Stimulated activated CD8-positive, alpha-beta memory T cell treated with anti-CD3 and anti-CD28 coated beads, Interleukin-2, amount 100 ng/mL, for 1 hour (primary cell): Measurements from ENCODE around the gene PLB1.

Experiments
- DNase-seq, 2 donors: peaks; one replicate each; pipeline ENCODE4 v3.0.0-alpha.2; 2020; ENCODE audit warnings: low read depth in 2 of 2

The PLB1 gene

GRCh38 chr2:28499282-28499681, 3.4 kb downstream of the PLB1 start:
- DNase-seq = no peak

GRCh38 chr2:28505361-28505760, 9.5 kb downstream of the PLB1 start:
- no peak for DNase-seq

- no peak for DNase-seq
These were observed 10.5 kb downstream of the PLB1 start for GRCh38 chr2:28506112-28506910.

- DNase-seq = peak in 1 of 2 donors; percentile 5
These were observed 12.2 kb downstream of the PLB1 start for GRCh38 chr2:28507796-28508764.

- no peak for DNase-seq
These were observed 13.5 kb downstream of the PLB1 start for GRCh38 chr2:28509361-28509760.

- no peak for DNase-seq
These were observed 14.3 kb downstream of the PLB1 start for GRCh38 chr2:28510184-28510583.

GRCh38 chr2:28511871-28512606, 16.2 kb downstream of the PLB1 start:
- no peak for DNase-seq

GRCh38 chr2:28512607-28512965, 16.7 kb downstream of the PLB1 start:
- no peak for DNase-seq

- DNase-seq = no peak
These were observed 17.2 kb downstream of the PLB1 start for GRCh38 chr2:28513097-28513496.

- no peak for DNase-seq
These were observed 19.4 kb downstream of the PLB1 start for GRCh38 chr2:28515176-28515751.

GRCh38 chr2:28516430-28516829, 20.6 kb downstream of the PLB1 start:
- DNase-seq = no peak

GRCh38 chr2:28516950-28517349, 21.1 kb downstream of the PLB1 start:
- DNase-seq = no peak

GRCh38 chr2:28521663-28522062, 25.8 kb downstream of the PLB1 start:
- DNase-seq = no peak

- no peak for DNase-seq
These were observed 26.6 kb downstream of the PLB1 start for GRCh38 chr2:28522481-28522880.

- no peak for DNase-seq
These were observed 28.0 kb downstream of the PLB1 start for GRCh38 chr2:28523902-28524301.

- no peak for DNase-seq
These were observed 29.6 kb downstream of the PLB1 start for GRCh38 chr2:28525481-28525880.

- no peak for DNase-seq
These were observed 30.8 kb downstream of the PLB1 start for GRCh38 chr2:28526527-28527132.

- no peak for DNase-seq
These were observed 31.3 kb downstream of the PLB1 start for GRCh38 chr2:28527196-28527595.

GRCh38 chr2:28528206-28528605, 32.3 kb downstream of the PLB1 start:
- no peak for DNase-seq

GRCh38 chr2:28530782-28531181, 34.9 kb downstream of the PLB1 start:
- DNase-seq = no peak

- no peak for DNase-seq
These were observed 36.5 kb downstream of the PLB1 start for GRCh38 chr2:28532399-28532798.
